CD1c-positive myeloid dendritic cell (primary cell): ENCODE measurements around the gene CRB3.
A peak's percentile ranks its signal among the peaks of the same experiment; 100 is the strongest.

Experiments used
- DNase-seq: peaks from one replicate; pipeline ENCODE4 v3.0.0-alpha.2; 2016; ENCODE audit errors: extremely low spot score

The CRB3 gene

GRCh38 chr19:6466526-6467248 is 2.6 kb downstream of the CRB3 start:
- DNase-seq: no peak

- no peak for DNase-seq
Measured at GRCh38 chr19:6467384-6467783, 3.3 kb downstream of the CRB3 start.

GRCh38 chr19:6470173-6470572 is 6.1 kb downstream of the CRB3 start:
- DNase-seq: no peak

GRCh38 chr19:6471076-6471475 is 7.0 kb downstream of the CRB3 start:
- no peak for DNase-seq

GRCh38 chr19:6472713-6473112 is 8.6 kb downstream of the CRB3 start:
- no peak for DNase-seq

- DNase-seq: no peak
Measured at GRCh38 chr19:6473647-6474046, 9.6 kb downstream of the CRB3 start.

DNA sequence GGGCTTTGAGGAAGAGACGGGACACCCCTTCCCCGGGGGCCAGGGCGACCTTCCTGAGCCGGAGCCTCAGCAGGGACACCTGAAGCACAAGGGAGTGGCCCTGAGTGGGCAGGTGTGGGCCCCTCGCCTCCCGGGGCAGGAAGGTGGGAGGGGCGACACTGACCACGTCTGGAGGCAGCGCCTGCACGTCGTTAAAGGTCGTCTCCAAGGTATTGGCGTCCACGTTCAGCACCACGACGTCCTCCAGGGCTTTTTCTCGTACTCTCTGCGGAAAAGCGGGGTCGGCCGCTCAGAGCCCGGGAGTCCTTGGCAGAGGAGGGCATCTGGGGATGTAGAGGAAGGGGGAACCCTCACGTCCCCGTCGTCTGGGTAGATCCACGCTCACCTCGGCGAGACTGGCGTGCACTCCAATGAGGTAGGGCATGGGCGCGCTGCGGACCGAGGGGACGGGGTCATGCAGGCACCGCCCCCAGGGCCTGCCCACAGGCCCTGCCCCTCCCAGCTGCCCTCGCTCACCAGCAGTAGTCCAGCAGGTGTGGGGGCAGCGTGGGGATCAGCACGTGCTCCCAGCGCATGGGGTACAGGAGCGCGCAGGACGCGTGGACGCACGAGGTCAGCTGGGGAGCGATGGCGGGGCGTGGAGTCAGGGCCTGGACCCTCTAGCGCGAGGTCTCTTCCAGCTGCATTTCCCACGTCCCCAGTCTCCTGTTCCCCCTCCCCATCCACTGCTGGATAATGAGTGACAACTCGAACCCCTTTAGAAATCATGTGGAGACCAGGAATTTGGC is 11.4 kb downstream of the CRB3 start:
- no peak for DNase-seq

- DNase-seq: peak; percentile 52
Measured at GRCh38 chr19:6476155-6476895, 12.3 kb downstream of the CRB3 start.

- no peak for DNase-seq
Measured at GRCh38 chr19:6476896-6477431, 12.9 kb downstream of the CRB3 start.

GRCh38 chr19:6478815-6479214 is 14.7 kb downstream of the CRB3 start:
- DNase-seq: no peak

DNA sequence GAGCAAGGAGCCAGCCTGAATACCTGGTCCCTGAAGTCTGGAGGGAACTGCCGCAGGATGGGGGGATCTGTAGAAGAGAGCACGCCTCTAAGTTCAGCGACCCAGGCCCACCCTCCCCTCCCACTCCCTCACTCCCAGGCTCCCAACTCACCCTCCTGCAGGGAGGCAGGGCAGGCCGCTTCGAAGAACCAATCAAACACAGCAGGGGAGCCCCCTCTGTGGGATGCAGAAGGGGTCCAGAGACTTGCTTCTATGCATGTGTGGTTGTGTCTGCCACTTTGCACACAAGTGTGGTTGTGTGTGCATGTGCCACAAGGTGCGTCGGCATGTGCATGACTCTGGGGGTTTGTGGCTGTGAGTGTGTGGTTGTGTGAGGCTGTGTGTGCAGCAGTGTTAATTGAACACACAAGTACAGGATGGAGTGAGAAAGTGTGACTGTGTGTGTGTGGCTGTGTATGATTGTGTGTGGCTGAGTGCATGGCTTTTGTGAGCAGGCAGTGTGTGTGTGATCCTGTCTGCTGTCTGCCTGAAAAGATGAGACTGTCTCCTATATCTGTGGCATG is 15.8 kb downstream of the CRB3 start:
- no peak for DNase-seq

DNA sequence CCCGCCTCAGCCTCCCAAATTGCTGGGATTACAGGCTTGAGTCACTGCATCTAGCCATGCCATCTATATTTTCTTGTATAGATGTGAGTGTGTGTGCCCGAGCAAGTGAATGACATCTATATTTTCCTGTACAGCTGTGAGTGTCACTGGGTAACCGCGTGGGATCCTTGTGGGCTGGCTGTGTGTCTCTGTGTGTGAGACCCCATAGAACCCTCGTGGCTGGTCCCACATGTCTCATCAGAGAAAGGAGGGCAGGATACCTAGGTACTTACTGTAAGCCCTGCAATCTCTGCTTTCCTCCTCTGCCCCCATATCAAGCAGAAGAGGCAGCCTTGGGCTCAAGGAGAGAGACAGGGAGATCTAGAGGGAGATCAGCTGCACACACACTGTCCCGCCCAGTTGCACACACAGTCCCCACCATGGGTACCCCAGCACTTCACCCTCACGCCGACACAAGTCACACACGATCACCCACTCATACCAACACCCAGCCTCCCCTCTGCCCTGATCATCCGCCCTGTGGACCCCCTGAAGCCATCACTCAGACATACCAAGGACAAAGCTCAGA is 16.9 kb downstream of the CRB3 start:
- no peak for DNase-seq

GRCh38 chr19:6481541-6482342 is 17.7 kb downstream of the CRB3 start, which contains the start of gene DENND1C:
Gene DENND1C, minus strand, starts transcription at chr19:6481787. Its CDS starts 92 bp downstream, at chr19:6481695.
- peak; percentile 57 for DNase-seq

- no peak for DNase-seq
Measured at GRCh38 chr19:6482343-6482686, 18.2 kb downstream of the CRB3 start.

DNA sequence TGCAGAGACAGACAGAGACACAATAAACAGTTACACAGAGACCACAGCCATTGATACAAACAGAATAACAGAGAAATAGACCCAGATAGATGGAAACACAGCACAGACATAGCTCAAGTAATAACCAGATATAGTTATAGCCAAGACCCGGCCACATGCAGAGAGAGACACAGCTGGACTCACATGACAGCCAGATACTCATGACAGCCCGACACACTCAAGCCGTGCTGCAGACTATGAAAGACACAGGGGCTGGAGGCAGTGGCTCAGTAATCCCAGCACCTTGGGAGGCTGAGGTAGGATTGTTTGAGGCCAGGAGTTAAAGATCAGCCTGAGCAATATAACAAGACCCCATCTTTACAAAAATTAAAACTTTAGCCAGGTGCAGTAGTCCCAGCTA is 19.2 kb downstream of the CRB3 start:
- no peak for DNase-seq

DNA sequence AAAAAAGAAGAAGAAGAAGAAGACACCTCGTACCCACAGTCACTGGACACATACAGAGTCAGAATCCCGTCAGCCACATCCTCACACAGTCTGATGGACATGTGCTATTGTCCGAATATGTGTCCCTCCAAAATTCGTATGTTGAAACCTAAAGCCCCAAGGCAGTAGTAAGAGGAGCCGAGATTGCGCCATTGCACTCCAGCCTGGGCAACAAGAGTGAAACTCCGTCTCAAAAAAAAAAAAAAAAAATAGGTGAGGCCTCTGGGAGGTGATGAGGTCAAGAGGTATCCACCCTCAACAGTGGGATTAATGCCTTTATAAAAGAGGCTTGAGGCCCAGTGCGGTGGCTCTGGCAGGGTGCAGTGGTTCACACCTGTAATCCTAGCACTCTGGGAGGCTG is 20.2 kb downstream of the CRB3 start:
- no peak for DNase-seq

DNA sequence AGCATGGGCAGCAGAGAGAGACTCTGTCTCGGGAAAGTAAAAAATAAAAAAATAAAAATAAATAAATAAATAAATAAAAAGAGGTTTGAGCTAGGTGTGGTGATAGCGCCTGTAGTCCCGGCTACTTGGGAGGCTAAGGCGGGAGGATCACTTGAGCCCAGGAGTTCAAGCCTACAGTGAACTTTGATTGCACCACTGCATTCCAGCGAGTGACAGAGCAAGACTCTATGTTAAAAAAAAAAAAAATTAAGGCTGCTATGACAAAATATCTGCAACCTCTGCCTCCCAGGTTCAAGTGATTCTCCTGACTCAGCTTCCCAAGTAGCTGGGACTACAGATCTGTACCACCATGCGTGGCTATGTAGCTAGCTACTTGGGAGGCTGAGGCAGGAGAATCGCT is 20.8 kb downstream of the CRB3 start:
- no peak for DNase-seq

DNA sequence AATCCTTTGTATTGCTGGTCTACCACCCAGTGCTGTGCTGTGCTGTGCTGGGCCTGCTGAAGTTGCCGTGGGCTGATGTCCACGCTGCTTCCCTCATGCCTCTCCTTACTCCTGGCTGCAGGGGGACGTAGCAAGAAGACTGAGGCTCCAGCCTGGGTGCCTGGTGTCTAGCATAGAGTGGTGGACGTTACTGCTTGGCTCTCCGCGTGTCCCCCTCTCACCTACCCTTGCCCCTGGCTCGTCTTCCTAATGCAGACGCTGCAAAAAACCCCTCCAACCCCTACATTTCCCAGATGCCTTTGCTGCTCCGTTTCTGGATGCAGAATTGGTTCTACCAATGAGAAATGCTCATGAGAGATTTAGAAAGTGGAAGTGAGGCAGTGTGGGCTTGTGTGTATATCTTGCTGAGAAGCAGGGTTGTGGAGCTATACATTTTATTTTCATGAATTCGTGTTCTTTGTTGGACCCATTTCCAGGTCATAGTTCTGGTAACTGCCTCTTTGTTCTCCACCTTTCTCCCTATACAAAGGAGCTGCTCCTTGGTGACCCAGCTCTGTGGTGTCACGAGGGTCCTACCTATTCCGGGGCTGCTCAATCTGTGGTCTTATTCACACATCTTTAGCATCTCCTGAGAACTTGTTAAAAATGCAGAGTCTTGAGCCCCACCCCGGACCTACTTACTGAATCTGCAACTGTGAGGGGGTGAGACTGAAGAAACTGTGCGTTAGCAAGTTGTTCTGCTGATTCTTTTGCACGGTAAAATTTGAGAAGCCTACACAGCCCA is 25.4 kb downstream of the CRB3 start:
- peak; percentile 43 for DNase-seq

- no peak for DNase-seq
Measured at GRCh38 chr19:6490134-6490533, 26.1 kb downstream of the CRB3 start.
